K562 (cell line): ENCODE data around the gene FOCAD. TPM values are rescaled to one million over a fixed set of nuclear protein-coding genes. Genes with fewer than 3 reads are reported as not detected.

Experiments
- ATAC-seq: fragments of 200-7000 bp; cut with Tn5 transposase; 3 replicates; pipeline ENCODE4 v1.9.1; 2020; ENCODE audit warnings: moderate library complexity
- BruUV-seq: library from RNA; stranded (reverse); fragments of 400-500 nt; replicated peaks from 2 replicates; lab custom pipeline; 2021; lab: Mats Ljungman, UMichigan
- CTCF ChIA-PET: fragments of 300-600 bp; formaldehyde crosslinking; extraction: SDS; loops from one replicate; lab custom pipeline; 2021; ENCODE audit warnings: low intra/inter-chr PET ratio; lab: Yijun Ruan, JAX
- POLR2A ChIA-PET: fragments of 300-600, 350-650 bp; sonication (Branson Sonifier 250); formaldehyde crosslinking; extraction: SDS; loops from one replicate; lab custom pipeline; 2021; ENCODE audit warnings: antibody characterized with exemption, inconsistent platforms; lab: Yijun Ruan, JAX
- DNase-seq, 4 experiments: peaks; one replicate each; pipeline versions ENCODE4 v3.0.0 to v3.0.0-alpha.2; 2011 to 2018; ENCODE audit warnings: low spot score in 3 of 4, mixed read lengths in 3 of 4; ENCODE audit errors: extremely low read depth in 1 of 4
- FAIRE-seq: peaks from 2 replicates; lab custom pipeline; 2011; peaks lifted over from hg19 to GRCh38; lab: Jason Lieb, UNC
- H2AFZ ChIP-seq: 2 replicates; pipeline ENCODE4 v1.6.0; 2011; ENCODE audit warnings: low read depth, low read length, control low read depth, inconsistent platforms
- H3K27ac ChIP-seq: fragments of 200-600 bp; 3 replicates; pipeline ENCODE4 v1.8.0; 2011; ENCODE audit warnings: low read depth, mild to moderate bottlenecking, control low read depth, inconsistent platforms, low read length, moderate library complexity, mixed read lengths; ENCODE audit errors: extremely low read depth
- H3K27me3 ChIP-seq, 2 experiments: fragments of 300-600 bp in 1 of 2; 2 replicates in 1 of 2; 3 replicates in 1 of 2; pipeline versions ENCODE4 v1.6.0 to v1.8.0; 2011; ENCODE audit warnings: inconsistent platforms in 2 of 2, low read length in 2 of 2, mild to moderate bottlenecking in 1 of 2, mixed read lengths in 1 of 2, moderate library complexity in 1 of 2; ENCODE audit not compliant: control insufficient read depth in 2 of 2, insufficient read depth in 2 of 2
- H3K36me3 ChIP-seq: fragments of 300-600 bp; 3 replicates; pipeline ENCODE4 v1.8.0; 2011; ENCODE audit warnings: mild to moderate bottlenecking, low read length, inconsistent platforms; ENCODE audit not compliant: control insufficient read depth, insufficient read depth
- H3K4me1 ChIP-seq, 2 experiments: fragments of 200-600 bp in 1 of 2; replicated peaks in 1 of 2; 2 replicates in 1 of 2; 3 replicates in 1 of 2; pipeline versions ENCODE4 v1.5.1 to v1.8.0; 2011; ENCODE audit warnings: inconsistent platforms in 2 of 2, low read length in 2 of 2, mild to moderate bottlenecking in 1 of 2, mixed read lengths in 1 of 2, moderate library complexity in 1 of 2; ENCODE audit not compliant: control insufficient read depth in 2 of 2, insufficient read depth in 2 of 2
- H3K4me2 ChIP-seq: 2 replicates; pipeline ENCODE4 v1.6.1; 2011; ENCODE audit warnings: low read length, control low read depth, inconsistent platforms, mixed read lengths; ENCODE audit not compliant: insufficient read depth
- H3K4me3 ChIP-seq: fragments of 200-600 bp; sonication (generic), shearing (Covaris generic); 2 replicates; pipeline ENCODE4 v1.5.1; 2016; ENCODE audit warnings: control low read depth, inconsistent platforms
- H3K79me2 ChIP-seq: fragments of 200-600 bp; 3 replicates; pipeline ENCODE4 v1.8.0; 2011; ENCODE audit warnings: low read length, inconsistent platforms; ENCODE audit not compliant: control insufficient read depth, insufficient read depth
- H3K9ac ChIP-seq, 2 experiments: 2 replicates each; pipeline versions ENCODE4 v1.6.0 to v1.6.1; 2011; ENCODE audit warnings: low read depth in 2 of 2, low read length in 2 of 2, control low read depth in 1 of 2, inconsistent platforms in 1 of 2, mild to moderate bottlenecking in 1 of 2, mixed read lengths in 1 of 2; ENCODE audit not compliant: insufficient read depth in 1 of 2
- H3K9me1 ChIP-seq: one replicate; pipeline ENCODE4 v1.6.0; 2011; ENCODE audit warnings: inconsistent platforms, mild to moderate bottlenecking, low read length, moderate library complexity; ENCODE audit not compliant: control insufficient read depth, insufficient read depth
- H3K9me3 ChIP-seq: replicated peaks from 2 replicates; pipeline ENCODE4 v1.5.1; 2011; ENCODE audit warnings: low read depth, low read length, inconsistent platforms; ENCODE audit not compliant: control insufficient read depth, insufficient read depth
- H4K20me1 ChIP-seq: replicated peaks from 2 replicates; pipeline ENCODE4 v1.6.1; 2011; ENCODE audit warnings: low read length, inconsistent platforms, mixed read lengths; ENCODE audit not compliant: control insufficient read depth, insufficient read depth
- BACH1 ChIP-seq: fragments of 200-800 bp; sonication (Bioruptor generic); IDR thresholded peaks from 2 replicates; pipeline ENCODE4 v1.6.1; 2016; ENCODE audit warnings: missing genetic modification characterization, missing compliant biosample characterization
- ETV1 ChIP-seq: fragments of 450-650 bp; conservative IDR thresholded peaks from 2 replicates; pipeline ENCODE4 v1.6.1; 2016; ENCODE audit warnings: missing genetic modification characterization, control low read depth, low read depth, missing compliant biosample characterization
- NFATC3 ChIP-seq: fragments of 450-650 bp; IDR thresholded peaks from 2 replicates; pipeline ENCODE4 v1.6.1; 2017; ENCODE audit warnings: mild to moderate bottlenecking
- POLR2A ChIP-seq: fragments of 450-650 bp; conservative IDR thresholded peaks from 2 replicates; pipeline ENCODE4 v1.6.1; 2016
- POLR2H ChIP-seq: IDR thresholded peaks from 2 replicates; pipeline ENCODE4 v1.6.1; 2016; ENCODE audit warnings: missing genetic modification characterization, low read depth, mild to moderate bottlenecking, control low read depth, missing compliant biosample characterization, moderate library complexity
- TEAD4 ChIP-seq, 2 experiments: sonication (generic) in 1 of 2; formaldehyde crosslinking in 1 of 2; IDR thresholded peaks; 2 replicates each; pipeline versions ENCODE4 v1.6.1 to v1.8.0; 2012 to 2022; ENCODE audit warnings: borderline replicate concordance in 1 of 2, inconsistent platforms in 1 of 2, low read length in 1 of 2, mild to moderate bottlenecking in 1 of 2, missing genetic modification reagents in 1 of 2
- TGIF2 ChIP-seq: sonication (generic); formaldehyde crosslinking; IDR thresholded peaks from 2 replicates; pipeline ENCODE4 v1.8.1; 2022; ENCODE audit warnings: mild to moderate bottlenecking, missing genetic modification reagents, moderate library complexity
- ZBTB1 ChIP-seq: sonication (generic); formaldehyde crosslinking; IDR thresholded peaks from 2 replicates; pipeline ENCODE4 v1.8.1; 2023; ENCODE audit warnings: missing genetic modification reagents, low read depth, mild to moderate bottlenecking, borderline replicate concordance
- ZBTB2 ChIP-seq: fragments of 450-650 bp; IDR thresholded peaks from 2 replicates; pipeline ENCODE4 v1.6.1; 2016; ENCODE audit warnings: antibody characterized with exemption
- ZBTB8A ChIP-seq: fragments of 450-650 bp; IDR thresholded peaks from 2 replicates; pipeline ENCODE4 v1.6.1; 2018; ENCODE audit warnings: mild to moderate bottlenecking, moderate library complexity; ENCODE audit not compliant: partially characterized antibody
- ZNF324 ChIP-seq: fragments of 250-450 bp; sonication (Bioruptor Pico); IDR thresholded peaks from 2 replicates; pipeline ENCODE4 v1.4.0; 2020; ENCODE audit warnings: mild to moderate bottlenecking
- ZNF77 ChIP-seq: fragments of 250-450 bp; sonication (Bioruptor Pico); IDR thresholded peaks from 2 replicates; pipeline ENCODE4 v1.5.0; 2020
- ZNF778 ChIP-seq: fragments of 450-650 bp; formaldehyde crosslinking; IDR thresholded peaks from 2 replicates; pipeline ENCODE4 v1.4.0; 2020; ENCODE audit warnings: mild to moderate bottlenecking, moderate library complexity
- ZNF780A ChIP-seq: fragments of 250-450 bp; sonication (Bioruptor Pico); IDR thresholded peaks from 2 replicates; pipeline ENCODE4 v1.5.0; 2021; ENCODE audit warnings: mild to moderate bottlenecking
- WGBS: fragments of 100-300 bp; shearing (Covaris generic); methylation state at CpG from one replicate; pipeline ENCODE4 v1.1.6; 2016; ENCODE audit warnings: low coverage, mixed read lengths; ENCODE audit not compliant: insufficient coverage; ENCODE audit errors: missing lambda C conversion rate; 5-methylcytosine and 5-hydroxymethylcytosine counted together
- in situ Hi-C: fragments of 300-500 bp; cut with MboI; formaldehyde crosslinking; loops from 4 replicates; pipeline ENCODE4 v1.15.0; 2018; ENCODE audit warnings: inconsistent platforms, mixed read lengths
- intact Hi-C: fragments of 100-400 bp; cut with micrococcal nuclease; formaldehyde crosslinking; loops from 2 replicates; pipeline ENCODE4 v1.14.2; 2022
- polyA plus RNA-seq, 8 experiments: library from polyadenylated mRNA; depleted of rRNA in 4 of 8; stranded (reverse) in 5 of 8; unstranded in 3 of 8; fragments of >200 nt; fragmentation: Nextera tagmentation in 2 of 8; fragmentation: Illumina TruSeq in 1 of 8; extraction: Ambion mirVana in 2 of 8; extraction: Trizol in 1 of 8; gene quantifications; 2 replicates each; pipeline versions ENCODE4 v1.2.1 to v1.2.3, GENCODE V29; 2011 to 2014; ENCODE audit warnings: inconsistent platforms in 1 of 8, missing spikeins in 1 of 8
- total RNA-seq, 7 experiments: library from RNA; depleted of rRNA in 6 of 7; stranded (reverse); fragments of >200 nt in 6 of 7; fragmentation: Illumina TruSeq in 2 of 7; extraction: Trizol in 2 of 7; gene quantifications; 2 replicates each; pipeline versions ENCODE4 v1.2.1 to v1.2.3, GENCODE V29; 2011 to 2021; ENCODE audit warnings: low replicate concordance in 1 of 7
- TF ChIP-seq, protein P1 (sequence below): fragments of 250-450 bp; sonication (Bioruptor Pico); IDR thresholded peaks from 2 replicates; pipeline ENCODE4 v1.8.0; 2021; ENCODE audit warnings: moderate library complexity, mild to moderate bottlenecking, inconsistent platforms

Gene FOCAD
- total and polyA plus RNA-seq, 9 of the 15 experiments (the other 6 are each of a cell fraction or from before 2014, with no cell fraction given): 0.13 to 2.4 (median 1.6) TPM

- H3K9ac ChIP-seq: no peak overlapping the region
- no peak overlapping the region for H2AFZ ChIP-seq
- in situ Hi-C loops: no loop called here
- no peaks in the 10 kb centered on the region for H3K27me3 ChIP-seq
- ChIA-PET POLR2A (no interaction called here), CTCF (no interaction called here)
- no peaks in the 10 kb centered on the region for H3K9me3 ChIP-seq
- H3K4me1 ChIP-seq: no peaks in the 10 kb centered on the region
- intact Hi-C loops: no loop called here
- 47% methylated on average over 4 of the region's 4 CpGs for whole genome bisulfite sequencing
- FAIRE-seq (no peak), DNase-seq (no peak), ATAC-seq (no peak)
- BruUV-seq: no TSS peak
- H4K20me1 ChIP-seq: no peaks in the 10 kb centered on the region
- TF ChIP-seq TGIF2 (CRISPR knock-in tag): no peak
- H3K27ac ChIP-seq: no peak overlapping the region
- H3K9me1 ChIP-seq: no peaks in the 10 kb centered on the region
- no peak overlapping the region for H3K4me3 ChIP-seq
- no peaks in the 10 kb centered on the region for H3K79me2 ChIP-seq
- no peak overlapping the region for H3K4me2 ChIP-seq
- no peaks in the 10 kb centered on the region for H3K36me3 ChIP-seq
These were observed 48.1 kb downstream of the FOCAD start for GRCh38 chr9:20732118-20732517.

DNA sequence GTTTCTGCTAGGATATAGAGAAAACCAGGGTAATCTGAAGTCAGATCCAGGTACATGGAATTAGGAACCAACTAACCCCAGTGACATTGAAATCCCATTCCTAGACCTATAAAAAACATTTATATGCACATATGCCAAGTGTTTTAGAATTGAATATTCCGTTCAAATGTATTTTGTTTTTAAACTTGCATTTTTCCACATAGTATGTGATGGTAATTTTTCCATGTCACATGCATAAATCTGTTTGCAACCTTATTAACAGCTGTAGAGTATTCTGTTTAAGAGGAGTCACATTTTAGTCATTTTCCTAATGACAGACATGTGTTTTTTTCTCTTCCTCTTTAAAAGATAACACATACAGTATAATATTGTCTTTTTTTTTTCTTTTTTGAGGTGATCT, 50.2 kb downstream of the FOCAD start:
- POLR2A ChIA-PET: no interaction called here

More for the DNA sequence above, 50.2 kb downstream of the FOCAD start:
- no peak for ATAC-seq
- H3K4me2 ChIP-seq: no peak overlapping the region
- in situ Hi-C loops: no loop called here
- H3K27ac ChIP-seq: no peak overlapping the region
- H3K9me1 ChIP-seq: no peaks in the 10 kb centered on the region
- H3K79me2 ChIP-seq: no peaks in the 10 kb centered on the region
- H3K36me3 ChIP-seq: no peaks in the 10 kb centered on the region
- H4K20me1 ChIP-seq: no peaks in the 10 kb centered on the region
- no peaks in the 10 kb centered on the region for H3K4me1 ChIP-seq
- TF ChIP-seq ZNF780A (CRISPR knock-in tag) (no peak), POLR2A (no peak), ZNF77 (CRISPR knock-in tag) (no peak), TEAD4 (IDR thresholded peaks at IDR 0.05; ENCODE audit: low read length) (no peak), TEAD4 (CRISPR knock-in tag; IDR thresholded peaks at IDR 0.05; ENCODE audit: borderline replicate concordance) (no peak), ZBTB8A (no peak), ZBTB2 (no peak), ZNF324 (no peak), POLR2H (no peak), ZNF778 (no peak), ZBTB1 (CRISPR knock-in tag) (no peak), NFATC3 (no peak), BACH1 (tag) (no peak), ETV1 (tag) (no peak)
- TF ChIP-seq, protein P1, sequence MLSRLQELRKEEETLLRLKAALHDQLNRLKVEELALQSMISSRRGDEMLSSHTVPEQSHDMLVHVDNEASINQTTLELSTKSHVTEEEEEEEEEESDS (CRISPR knock-in tag): no peak
- TF ChIP-seq, all 486 proteins: peak for 0
- 0% methylated on average over 1 of the region's 1 CpG for WGBS
- Histone ChIP-seq H2AFZ (no peak overlapping the region), H3K9me3 (no peaks in the 10 kb centered on the region), H3K9ac (no peak overlapping the region), H3K27me3 (no peaks in the 10 kb centered on the region), H3K4me3 (no peak overlapping the region)
- intact Hi-C loops: no loop called here
- FAIRE-seq: no peak
- DNase-seq: no peak
- BruUV-seq: no TSS peak
- CTCF ChIA-PET: no interaction called here
